ENCODE measurements around the gene A2ML1.

GRCh38 chr12:8911606-8912268 is 89.3 kb downstream of the A2ML1 start:
- TF ChIP-seq CTCF (IDR thresholded peaks at IDR 0.05) (no peak), POLR2A (IDR thresholded peaks at IDR 0.05) (no peak)
